ENCODE results near the gene LFNG.

GRCh38 chr7:2508327-2509215 is 11.0 kb upstream of the LFNG start:
- TF ChIP-seq CTCF (IDR thresholded peaks at IDR 0.05) (no peak), POLR2AphosphoS5 (IDR thresholded peaks at IDR 0.05; ENCODE audit: insufficient read depth in 1 of 2, low read depth in 1 of 2) (peak in 1 of 2 donors; percentile 73), POLR2A (IDR thresholded peaks at IDR 0.05) (no peak)

All from vagina (tissue), 2 donors.